ENCODE measurements around the gene TEAD4. TPM values are rescaled to one million over a fixed set of nuclear protein-coding genes. Genes with fewer than 3 reads are reported as not detected.

Gene TEAD4
- polyA plus RNA-seq, 1 experiment, result 10.3 TPM

DNA sequence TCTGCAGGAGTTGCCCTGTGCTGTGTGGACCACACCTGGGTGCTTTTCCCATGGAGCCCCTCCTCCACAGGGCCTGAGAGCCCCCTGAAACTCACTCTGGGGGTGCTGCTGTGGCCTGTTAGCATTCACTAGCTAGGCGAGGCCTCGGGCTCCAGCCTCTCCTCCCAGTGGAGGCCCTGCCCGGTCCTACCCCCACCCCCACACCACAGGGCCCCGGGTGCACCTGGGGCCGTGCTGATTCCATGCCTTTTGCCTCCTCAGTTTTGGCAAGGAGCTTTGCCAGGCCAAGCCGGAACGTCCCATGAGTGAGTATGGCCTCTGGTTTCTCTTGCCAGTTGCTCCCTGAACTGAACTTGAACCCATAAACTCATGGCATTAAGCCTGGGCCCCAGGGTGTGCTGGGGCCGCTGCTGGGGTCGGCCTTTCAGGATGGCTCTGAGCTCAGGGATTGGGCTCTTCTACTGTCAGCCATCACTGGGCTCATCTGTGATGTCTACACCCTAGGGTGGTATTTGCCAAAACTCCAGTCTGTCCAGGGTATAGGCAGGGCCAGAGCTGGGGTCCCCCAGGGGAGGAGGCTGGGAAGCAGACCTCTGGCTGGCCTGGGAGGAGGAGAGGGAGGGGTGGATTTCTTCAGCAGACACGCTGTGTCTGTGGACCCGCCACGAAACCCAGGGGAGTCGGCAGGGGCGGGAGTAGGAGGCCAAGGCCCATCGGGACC lies 59.2 kb downstream of the TEAD4 start:
- Histone ChIP-seq H3K9me3 (ENCODE audit: control insufficient read depth, insufficient read depth, low read length) (no peaks in the 10 kb centered on the region; the same call in 1 of the 2 replicates), H3K27ac (ENCODE audit: low read depth, low read length) (no peak overlapping the region), H3K4me3 (ENCODE audit: low read depth, low read length) (no peak overlapping the region), H3K27me3 (ENCODE audit: control insufficient read depth, insufficient read depth, low read length) (no peaks in the 10 kb centered on the region)
- CTCF ChIA-PET, result no interaction called here
- no peak for TF ChIP-seq CTCF (IDR thresholded peaks at IDR 0.05; ENCODE audit: low read depth, low read length)
- DNase-seq (ENCODE audit: low read depth, low spot score), result no peak
- POLR2A ChIA-PET, result no interaction called here

DNA sequence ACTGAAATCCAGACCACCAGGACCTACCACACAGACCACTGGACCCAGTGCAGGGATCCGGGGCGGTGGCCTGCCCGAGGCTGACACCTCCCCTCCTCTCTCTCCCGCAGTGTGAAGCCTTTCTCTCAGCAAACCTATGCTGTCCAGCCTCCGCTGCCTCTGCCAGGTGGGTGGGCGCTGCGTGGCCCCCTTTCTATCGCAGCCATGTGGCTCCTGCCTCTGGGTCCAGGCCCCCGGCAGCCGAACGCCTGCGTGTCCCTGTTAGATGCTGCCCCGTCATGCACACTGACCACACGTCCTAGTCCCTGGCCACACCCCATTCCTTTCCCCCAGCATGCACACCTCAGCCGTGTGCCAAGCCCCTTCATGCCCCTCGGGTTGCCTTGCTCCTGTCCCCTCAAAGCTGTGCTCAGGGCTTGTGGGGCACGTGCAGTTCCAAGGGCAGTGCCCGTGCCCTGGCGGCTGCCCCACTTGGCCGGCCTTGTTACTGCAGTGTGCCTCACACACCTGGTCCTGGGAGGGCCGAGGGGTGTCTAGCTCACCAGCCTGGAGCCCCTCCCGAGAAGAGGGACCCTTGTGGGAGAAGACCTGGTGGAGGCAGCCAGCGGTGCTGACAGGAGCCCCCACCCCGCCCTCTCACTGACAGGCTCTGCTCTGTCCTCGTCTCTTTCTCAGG lies 59.9 kb downstream of the TEAD4 start:
- CTCF ChIA-PET, result no interaction called here

DNA sequence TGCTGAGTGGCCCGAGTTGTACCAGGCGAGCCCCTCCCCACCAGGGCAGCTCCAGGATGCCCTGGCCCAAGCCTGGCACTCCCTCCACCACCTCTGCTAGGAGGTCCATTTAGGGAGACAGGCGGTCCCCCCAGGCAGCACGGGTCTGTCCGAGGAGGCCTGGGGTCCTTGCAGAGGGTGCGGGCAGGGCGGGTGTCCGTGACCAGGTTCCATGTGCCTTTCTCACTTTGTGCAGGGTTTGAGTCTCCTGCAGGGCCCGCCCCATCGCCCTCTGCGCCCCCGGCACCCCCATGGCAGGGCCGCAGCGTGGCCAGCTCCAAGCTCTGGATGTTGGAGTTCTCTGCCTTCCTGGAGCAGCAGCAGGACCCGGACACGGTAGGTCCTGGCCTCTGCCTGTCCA lies 61.2 kb downstream of the TEAD4 start:
- Histone ChIP-seq H3K27ac (ENCODE audit: low read depth, low read length) (no peak overlapping the region), H3K4me3 (ENCODE audit: low read depth, low read length) (no peak overlapping the region), H3K27me3 (ENCODE audit: control insufficient read depth, insufficient read depth, low read length) (no peaks in the 10 kb centered on the region), H3K9me3 (ENCODE audit: control insufficient read depth, insufficient read depth, low read length) (no peaks in the 10 kb centered on the region; the same call in 1 of the 2 replicates)
- DNase-seq (ENCODE audit: low read depth, low spot score), result no peak
- CTCF ChIA-PET, result no interaction called here
- TF ChIP-seq CTCF (IDR thresholded peaks at IDR 0.05; ENCODE audit: low read depth, low read length), result no peak
- POLR2A ChIA-PET, result no interaction called here

More for the DNA sequence above, 59.9 kb downstream of the TEAD4 start:
- no peak overlapping the region for H3K4me3 ChIP-seq (ENCODE audit: low read depth, low read length)
- no peak for DNase-seq (ENCODE audit: low read depth, low spot score)
- H3K9me3 ChIP-seq (ENCODE audit: control insufficient read depth, insufficient read depth, low read length), result no peaks in the 10 kb centered on the region; the same call in 1 of the 2 replicates
- TF ChIP-seq CTCF (IDR thresholded peaks at IDR 0.05; ENCODE audit: low read depth, low read length), result no peak
- no peak overlapping the region for H3K27ac ChIP-seq (ENCODE audit: low read depth, low read length)
- POLR2A ChIA-PET, result no interaction called here
- H3K27me3 ChIP-seq (ENCODE audit: control insufficient read depth, insufficient read depth, low read length), result no peaks in the 10 kb centered on the region

- CTCF ChIA-PET, result no interaction called here
- DNase-seq (ENCODE audit: low read depth, low spot score), result no peak
- TF ChIP-seq CTCF (IDR thresholded peaks at IDR 0.05; ENCODE audit: low read depth, low read length), result no peak
- POLR2A ChIA-PET, result no interaction called here
- no peaks in the 10 kb centered on the region for H3K27me3 ChIP-seq (ENCODE audit: control insufficient read depth, insufficient read depth, low read length)
- no peaks in the 10 kb centered on the region; the same call in 1 of the 2 replicates for H3K9me3 ChIP-seq (ENCODE audit: control insufficient read depth, insufficient read depth, low read length)
- H3K27ac ChIP-seq (ENCODE audit: low read depth, low read length), result no peak overlapping the region
- no peak overlapping the region for H3K4me3 ChIP-seq (ENCODE audit: low read depth, low read length)
Measured at GRCh38 chr12:3020850-3021435, 61.7 kb downstream of the TEAD4 start.

- H3K4me3 ChIP-seq (ENCODE audit: low read depth, low read length), result no peak overlapping the region
- no peak overlapping the region for H3K27ac ChIP-seq (ENCODE audit: low read depth, low read length)
- H3K27me3 ChIP-seq (ENCODE audit: control insufficient read depth, insufficient read depth, low read length), result no peaks in the 10 kb centered on the region
- ChIA-PET POLR2A (no interaction called here), CTCF (interaction anchor here (1.0 to 1.1 kb wide), 2 partner anchors 12 to 51 kb away, joined by 4 read pairs; no protein-coding TSS in a partner anchor)
- no peak for DNase-seq (ENCODE audit: low read depth, low spot score)
- H3K9me3 ChIP-seq (ENCODE audit: control insufficient read depth, insufficient read depth, low read length), result no peaks in the 10 kb centered on the region; the same call in 1 of the 2 replicates
- TF ChIP-seq CTCF (IDR thresholded peaks at IDR 0.05; ENCODE audit: low read depth, low read length), result no peak
Measured at GRCh38 chr12:3022411-3022810, 63.2 kb downstream of the TEAD4 start.

Measured in AG04450 (cell line).